MV-4-11 (cell line): ENCODE measurements around the gene APCDD1L.
"Not testable (repeated sequence)": the region's sequence is repeated elsewhere in the genome, so short reads cannot be mapped to it uniquely, and the experiment has no call there.

Experiments
- DNase-seq: peaks from one replicate; lab custom pipeline; 2025; lab: John Stamatoyannopoulos, UW

The APCDD1L gene

GRCh38 chr20:58414786-58415185 is 100.4 kb downstream of the APCDD1L start:
- not testable (repeated sequence) for DNase-seq

GRCh38 chr20:58414216-58414615 is 101.0 kb downstream of the APCDD1L start:
- not testable (repeated sequence) for DNase-seq
